Mesenchymal stem cell (in vitro differentiated cells and primary cell): ENCODE measurements around the gene AFG1L.

Experiments used
- DNase-seq: peaks from one replicate; pipeline ENCODE4 v3.0.0-alpha.2; 2013
- H2AFZ ChIP-seq: one replicate; pipeline ENCODE4 v1.6.1; 2013; ENCODE audit warnings: low read depth, mild to moderate bottlenecking, control low read depth, inconsistent platforms, low read length, moderate library complexity
- H2AK5ac ChIP-seq: 2 replicates; pipeline ENCODE4 v1.6.1; 2013; ENCODE audit warnings: low read length, moderate library complexity, mild to moderate bottlenecking, inconsistent platforms; ENCODE audit not compliant: severe bottlenecking
- H2BK120ac ChIP-seq: one replicate; pipeline ENCODE4 v1.6.1; 2013; ENCODE audit warnings: low read depth, mild to moderate bottlenecking, inconsistent platforms, low read length, moderate library complexity
- H2BK12ac ChIP-seq, 2 experiments: one replicate each; pipeline ENCODE4 v1.6.1; 2013; ENCODE audit warnings: inconsistent platforms in 2 of 2, low read length in 2 of 2, mild to moderate bottlenecking in 2 of 2, moderate library complexity in 2 of 2, control low read depth in 1 of 2
- H2BK15ac ChIP-seq: one replicate; pipeline ENCODE4 v1.6.1; 2013; ENCODE audit warnings: mild to moderate bottlenecking, low read depth, inconsistent platforms; ENCODE audit not compliant: poor library complexity, severe bottlenecking
- H2BK5ac ChIP-seq: 2 replicates; pipeline ENCODE4 v1.6.1; 2013; ENCODE audit warnings: low read depth, mild to moderate bottlenecking, low read length, control low read depth, inconsistent platforms; ENCODE audit not compliant: poor library complexity, severe bottlenecking
- H3K14ac ChIP-seq, 2 experiments: one replicate each; pipeline ENCODE4 v1.6.1; 2013; ENCODE audit warnings: inconsistent platforms in 2 of 2, low read length in 2 of 2, control low read depth in 1 of 2, mild to moderate bottlenecking in 1 of 2, moderate library complexity in 1 of 2
- H3K18ac ChIP-seq, 2 experiments: one replicate each; pipeline ENCODE4 v1.6.1; 2013; ENCODE audit warnings: inconsistent platforms in 2 of 2, low read length in 2 of 2, control low read depth in 1 of 2, low read depth in 1 of 2, mild to moderate bottlenecking in 1 of 2
- H3K23ac ChIP-seq, 2 experiments: one replicate each; pipeline ENCODE4 v1.6.1; 2013; ENCODE audit warnings: inconsistent platforms in 2 of 2, low read length in 2 of 2, mild to moderate bottlenecking in 2 of 2, moderate library complexity in 2 of 2, control low read depth in 1 of 2
- H3K27ac ChIP-seq: 2 replicates; pipeline ENCODE4 v1.5.1; 2013; ENCODE audit warnings: mild to moderate bottlenecking, moderate library complexity, low read length, control low read depth, inconsistent platforms; ENCODE audit not compliant: poor library complexity, severe bottlenecking
- H3K27me3 ChIP-seq, 2 experiments: 2 replicates each; pipeline versions ENCODE4 v1.6.1 to v1.7.0; 2013; ENCODE audit warnings: low read length in 2 of 2, mild to moderate bottlenecking in 2 of 2, moderate library complexity in 2 of 2, control low read depth in 1 of 2, inconsistent platforms in 1 of 2; ENCODE audit not compliant: control insufficient read depth in 1 of 2, insufficient read depth in 1 of 2
- H3K36me3 ChIP-seq, 2 experiments: 2 replicates each; pipeline versions ENCODE4 v1.6.1 to v1.7.0; 2013; ENCODE audit warnings: low read length in 2 of 2, control low read depth in 1 of 2, inconsistent platforms in 1 of 2, low read depth in 1 of 2, mild to moderate bottlenecking in 1 of 2; ENCODE audit not compliant: insufficient read depth in 2 of 2, control insufficient read depth in 1 of 2
- H3K4ac ChIP-seq, 2 experiments: one replicate each; pipeline ENCODE4 v1.6.1; 2013; ENCODE audit warnings: inconsistent platforms in 2 of 2, low read length in 2 of 2, mild to moderate bottlenecking in 2 of 2, moderate library complexity in 2 of 2, control low read depth in 1 of 2, low read depth in 1 of 2
- H3K4me1 ChIP-seq: 2 replicates; pipeline ENCODE4 v1.6.1; 2013; ENCODE audit warnings: low read depth, low read length, control low read depth; ENCODE audit not compliant: control insufficient read depth, insufficient read depth
- H3K4me2 ChIP-seq: 2 replicates; pipeline ENCODE4 v1.6.1; 2013; ENCODE audit warnings: low read length, mild to moderate bottlenecking, inconsistent platforms; ENCODE audit not compliant: poor library complexity, severe bottlenecking
- H3K4me3 ChIP-seq, 2 experiments: 2 replicates each; pipeline versions ENCODE4 v1.5.1 to v1.7.0; 2013; ENCODE audit warnings: low read length in 2 of 2, mild to moderate bottlenecking in 2 of 2, control low read depth in 1 of 2, low read depth in 1 of 2; ENCODE audit not compliant: insufficient read depth in 1 of 2
- H3K79me1 ChIP-seq: replicated peaks from 2 replicates; pipeline ENCODE4 v1.6.1; 2013; ENCODE audit warnings: mild to moderate bottlenecking, control low read depth, low read length, inconsistent platforms; ENCODE audit not compliant: poor library complexity, severe bottlenecking
- H3K9ac ChIP-seq: 2 replicates; pipeline ENCODE4 v1.7.0; 2013; ENCODE audit warnings: mild to moderate bottlenecking, low read length, moderate library complexity
- H3K9me3 ChIP-seq: 2 replicates; pipeline ENCODE4 v1.7.0; 2013; ENCODE audit warnings: mild to moderate bottlenecking, low read length; ENCODE audit not compliant: control insufficient read depth
- H4K8ac ChIP-seq: one replicate; pipeline ENCODE4 v1.6.1; 2013; ENCODE audit warnings: inconsistent platforms, mild to moderate bottlenecking, low read length, moderate library complexity
- H4K91ac ChIP-seq: one replicate; pipeline ENCODE4 v1.6.1; 2013; ENCODE audit warnings: mild to moderate bottlenecking, low read length, inconsistent platforms
- WGBS: methylation state at CpG from one replicate; pipeline ENCODE4 v1.1.7; 2013; ENCODE audit warnings: mixed read lengths; 5-methylcytosine and 5-hydroxymethylcytosine counted together

The AFG1L gene

DNA sequence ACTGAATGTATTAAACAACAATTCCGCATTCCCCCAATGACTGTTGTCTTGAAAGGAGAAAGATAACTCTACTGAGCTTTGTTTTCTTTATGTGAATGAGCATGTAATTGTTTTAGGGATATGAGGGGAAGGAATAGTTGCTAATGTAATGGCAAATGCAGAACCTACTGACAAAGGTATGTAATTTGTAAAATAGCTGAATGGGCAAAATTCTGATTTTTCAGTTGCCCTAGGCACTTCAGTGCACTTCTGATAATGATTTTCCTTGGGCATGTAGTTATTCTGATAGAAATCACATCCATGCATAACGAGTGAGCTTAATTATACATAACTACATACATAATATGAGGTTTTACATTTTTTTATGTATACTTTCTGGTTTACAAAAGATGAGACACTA, 212.5 kb downstream of the AFG1L start:
- Histone ChIP-seq H3K4me3 (no peak overlapping the region), H3K18ac (no peak overlapping the region), H3K9me3 (no peaks in the 10 kb centered on the region), H3K79me1 (no peaks in the 10 kb centered on the region), H3K36me3 (no peaks in the 10 kb centered on the region), H2AK5ac (no peak overlapping the region), H2BK5ac (no peak overlapping the region), H4K8ac (no peak overlapping the region), H2BK15ac (no peak overlapping the region), H2AFZ (no peak overlapping the region), H3K4ac (no peak overlapping the region), H3K14ac (no peak overlapping the region), H3K27me3 (no peaks in the 10 kb centered on the region), H2BK120ac (no peak overlapping the region), H3K27ac (no peak overlapping the region), H3K23ac (no peak overlapping the region), H3K9ac (no peak overlapping the region), H2BK12ac (no peak overlapping the region), H3K4me1 (no peaks in the 10 kb centered on the region), H4K91ac (no peak overlapping the region), H3K4me2 (no peak overlapping the region)
- WGBS: 100% methylated on average over 1 of the region's 2 CpGs
- no peak for DNase-seq

DNA sequence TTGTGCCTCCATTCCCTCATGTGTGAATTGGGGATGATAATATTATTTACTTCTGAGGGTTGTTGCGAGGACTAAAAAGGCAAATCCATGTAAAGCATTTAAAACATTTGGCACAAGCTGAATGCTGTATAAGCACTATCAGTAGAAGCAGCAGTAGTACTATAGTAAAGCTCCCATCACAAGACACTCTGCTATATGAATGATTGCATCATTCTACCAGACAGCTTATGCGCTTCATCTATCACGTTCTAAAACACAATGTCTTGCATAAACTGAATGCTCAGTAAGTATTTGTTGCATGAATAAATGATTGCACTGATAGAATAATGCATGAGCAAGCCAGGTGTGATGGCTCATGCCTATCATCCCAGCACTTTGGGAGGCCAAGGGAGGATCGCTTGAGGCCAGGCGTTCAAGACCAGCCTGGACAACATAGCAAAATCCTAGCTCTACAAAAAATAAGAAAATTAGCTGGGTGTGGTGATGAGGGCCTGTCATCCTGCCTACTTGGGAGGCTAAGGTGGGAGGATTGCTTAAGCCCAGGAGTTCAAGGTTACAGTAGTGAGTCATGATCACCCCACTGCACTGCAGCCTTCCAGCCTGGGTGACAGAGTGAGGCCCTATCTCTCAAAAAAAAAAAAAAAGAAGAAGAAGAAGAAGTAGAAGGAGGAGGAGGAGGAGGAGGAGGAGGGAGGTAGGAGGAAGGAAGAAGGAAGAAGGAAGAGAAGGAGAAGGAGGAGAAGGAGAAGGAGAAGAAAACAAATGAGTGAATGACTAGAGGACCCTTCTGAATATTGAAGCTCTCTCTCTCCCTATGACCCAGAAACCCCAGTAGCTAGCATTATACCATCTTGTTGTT, 215.8 kb downstream of the AFG1L start:
- Histone ChIP-seq H2BK15ac (no peak overlapping the region), H3K27ac (no peak overlapping the region), H3K18ac (no peak overlapping the region), H3K9ac (no peak overlapping the region), H3K36me3 (no peaks in the 10 kb centered on the region), H4K91ac (no peak overlapping the region), H3K4me3 (no peak overlapping the region), H3K4me1 (no peaks in the 10 kb centered on the region), H2AK5ac (no peak overlapping the region), H3K27me3 (no peaks in the 10 kb centered on the region), H2BK12ac (no peak overlapping the region), H3K4ac (no peak overlapping the region), H3K79me1 (no peaks in the 10 kb centered on the region), H2AFZ (no peak overlapping the region), H3K4me2 (no peak overlapping the region), H4K8ac (no peak overlapping the region), H3K9me3 (no peaks in the 10 kb centered on the region), H3K14ac (no peak overlapping the region), H2BK5ac (no peak overlapping the region), H3K23ac (no peak overlapping the region), H2BK120ac (no peak overlapping the region)
- DNase-seq: no peak
- WGBS: 92% methylated on average over 2 of the region's 5 CpGs

DNA sequence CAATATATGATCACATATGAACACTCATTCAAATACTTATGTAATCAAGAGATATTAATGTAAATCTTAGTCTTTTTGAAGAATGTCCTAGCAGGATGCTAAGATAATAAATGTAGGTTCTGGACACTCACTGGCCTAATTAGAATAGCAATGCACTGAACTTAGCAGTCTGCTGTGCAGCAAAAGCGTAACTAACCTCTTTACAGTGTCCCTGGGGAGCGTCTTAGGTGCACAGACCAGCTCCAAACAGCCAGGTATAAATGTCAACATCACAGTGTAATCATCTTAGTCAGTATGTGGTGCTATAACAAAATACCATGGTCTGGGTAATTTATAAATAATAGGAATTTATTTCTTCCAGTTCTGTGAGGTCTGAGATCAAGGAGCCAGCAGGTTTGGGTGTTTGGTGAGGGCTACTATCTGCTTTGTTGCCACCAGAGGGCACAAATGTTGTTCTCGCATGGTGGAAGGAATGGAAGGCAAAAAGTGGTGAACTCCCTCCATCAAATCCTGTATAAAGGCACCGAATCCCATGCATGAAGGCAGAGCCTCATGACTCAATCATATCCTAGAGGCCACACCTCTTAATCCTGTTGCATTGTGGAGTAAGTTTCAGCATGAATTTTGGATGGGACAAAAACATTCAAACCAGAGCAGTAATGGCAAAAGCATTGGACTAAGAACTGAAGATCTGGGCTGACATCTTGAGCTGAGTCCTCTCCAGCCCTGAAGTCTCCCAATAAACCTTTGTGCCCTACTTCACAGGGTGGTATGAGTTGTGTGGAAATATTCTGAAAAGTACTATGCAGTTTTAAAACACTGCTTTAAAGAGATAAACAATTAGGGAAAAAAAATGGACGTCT, 224.1 kb downstream of the AFG1L start:
- no peak overlapping the region for H3K4ac ChIP-seq
- peak; percentile 35 for DNase-seq
- H3K18ac ChIP-seq: no peak overlapping the region
- H2AFZ ChIP-seq: no peak overlapping the region
- H4K8ac ChIP-seq: no peak overlapping the region
- H3K23ac ChIP-seq: no peak overlapping the region
- no peak overlapping the region for H2BK12ac ChIP-seq
- no peak overlapping the region for H2AK5ac ChIP-seq
- no peaks in the 10 kb centered on the region for H3K4me1 ChIP-seq
- WGBS: 77% methylated on average over 3 of the region's 5 CpGs
- H2BK120ac ChIP-seq: no peak overlapping the region
- H3K27me3 ChIP-seq: no peaks in the 10 kb centered on the region
- no peak overlapping the region for H2BK5ac ChIP-seq
- no peak overlapping the region for H3K4me2 ChIP-seq
- no peak overlapping the region for H3K9ac ChIP-seq
- H3K79me1 ChIP-seq: no peaks in the 10 kb centered on the region
- no peak overlapping the region for H3K4me3 ChIP-seq
- H2BK15ac ChIP-seq: no peak overlapping the region
- no peak overlapping the region for H3K27ac ChIP-seq
- no peak overlapping the region for H3K14ac ChIP-seq
- peaks cover 0 to 9% of the 10 kb centered on the region in 2 experiments for H3K36me3 ChIP-seq
- no peaks in the 10 kb centered on the region for H3K9me3 ChIP-seq
- H4K91ac ChIP-seq: no peak overlapping the region

DNA sequence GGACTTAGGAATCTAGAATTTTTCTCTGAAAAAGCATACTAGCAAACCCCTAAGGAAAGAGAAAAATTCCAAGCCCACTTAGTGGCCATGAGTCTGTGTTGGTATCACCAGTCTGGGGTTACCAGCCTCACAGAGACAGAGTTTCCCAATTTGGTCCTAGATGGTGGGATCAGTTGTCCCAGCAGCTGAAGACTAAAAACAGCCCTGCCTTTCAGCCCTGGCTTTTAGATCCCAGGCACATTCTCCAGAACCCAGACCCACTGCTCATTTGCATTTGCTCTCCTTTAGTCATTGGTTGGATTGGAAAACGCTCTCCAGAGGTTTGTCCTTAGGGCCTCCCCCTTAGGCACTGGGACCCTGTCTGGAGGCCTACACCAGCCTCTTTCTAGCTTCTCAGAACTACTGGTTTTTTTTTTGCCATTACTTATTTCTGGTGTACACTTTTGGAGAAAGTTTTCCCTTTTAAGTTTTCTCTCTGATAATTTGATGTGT, 226.8 kb downstream of the AFG1L start:
- Histone ChIP-seq H4K8ac (no peak overlapping the region), H2BK15ac (no peak overlapping the region), H3K23ac (no peak overlapping the region), H3K14ac (no peak overlapping the region), H3K27me3 (no peaks in the 10 kb centered on the region), H2BK5ac (no peak overlapping the region), H3K79me1 (no peaks in the 10 kb centered on the region), H4K91ac (no peak overlapping the region), H3K36me3 (peaks cover 0 to 9% of the 10 kb centered on the region in 2 experiments), H2BK120ac (no peak overlapping the region), H3K4me3 (no peak overlapping the region), H3K9ac (no peak overlapping the region), H3K4ac (no peak overlapping the region), H3K4me2 (no peak overlapping the region), H2AK5ac (no peak overlapping the region), H3K18ac (no peak overlapping the region), H2AFZ (no peak overlapping the region), H3K9me3 (no peaks in the 10 kb centered on the region), H2BK12ac (no peak overlapping the region), H3K27ac (no peak overlapping the region), H3K4me1 (peaks cover 2% of the 10 kb centered on the region)
- DNase-seq: no peak
- 100% methylated on average over 1 of the region's 1 CpG for WGBS
